ENCODE measurements around the gene POLG2. TPM values are rescaled to one million over a fixed set of nuclear protein-coding genes. Genes with fewer than 3 reads are reported as not detected.

Gene POLG2
- total and polyA plus RNA-seq, 2 of the 8 experiments (the other 6 are each of a cell fraction or from before 2014, with no cell fraction given), result 9.7 to 34.3 TPM

- H3K79me1 ChIP-seq (ENCODE audit: low read depth, low read length), result no peaks in the 10 kb centered on the region; the same call in 1 of the 2 replicates
- H3K23me2 ChIP-seq (ENCODE audit: low read depth, low read length), result peaks cover 4% of the 10 kb centered on the region; the same call in 1 of the 2 replicates
- H2AK5ac ChIP-seq (ENCODE audit: low read depth, low read length), result peak overlapping the region; percentile 44; the same call in 1 of the 2 replicates
- H2AFZ ChIP-seq (ENCODE audit: low read length), result no peak overlapping the region
- H3K4me1 ChIP-seq (replicated peaks in 1 of 4; ENCODE audit: control insufficient read depth in 3 of 4, insufficient read depth in 4 of 4, low read length in 3 of 4), result peaks cover 0 to 10% (median 4%) of the 10 kb centered on the region in 4 experiments; a peak in 5 of 7 replicates
- H3K9ac ChIP-seq (replicated peaks in 1 of 4; ENCODE audit: extremely low read depth in 1 of 4, low read depth in 3 of 4, low read length in 3 of 4), result peak overlapping the region; percentile 90 to 100 (median 96)
- peaks cover 44 to 67% (median 51%) of the 10 kb centered on the region in 4 experiments for H3K36me3 ChIP-seq (ENCODE audit: control insufficient read depth in 2 of 4, insufficient read depth in 4 of 4, low read length in 3 of 4)
- H3K27me3 ChIP-seq (replicated peaks in 1 of 4; ENCODE audit: control insufficient read depth in 3 of 4, extremely low read depth in 1 of 4, insufficient read depth in 3 of 4, low read length in 3 of 4), result no peaks in the 10 kb centered on the region
- peak overlapping the region; percentile 75 to 85 for H3K4me2 ChIP-seq (ENCODE audit: insufficient read depth in 1 of 2, low read depth in 2 of 2, low read length in 2 of 2)
- no peak for FAIRE-seq
- H3K4me3 ChIP-seq (ENCODE audit: extremely low read depth in 1 of 4, insufficient read depth in 2 of 4, low read depth in 3 of 4, low read length in 4 of 4), result peak overlapping the region; percentile 95 to 99 (median 98)
- peaks cover 13 to 29% of the 10 kb centered on the region in 2 experiments for H4K20me1 ChIP-seq (replicated peaks in 1 of 2; ENCODE audit: control insufficient read depth in 1 of 2, insufficient read depth in 2 of 2, low read length in 2 of 2)
- DNase-seq (ENCODE audit: low read depth in 1 of 2, low spot score in 2 of 2), result no peak
- H3K56ac ChIP-seq (replicated peaks; ENCODE audit: insufficient read length, low read depth, low read length), result peak overlapping the region; percentile 88
- peak overlapping the region; percentile 2 for H3K4ac ChIP-seq (replicated peaks; ENCODE audit: insufficient read length, low read depth, low read length)
- H3K79me2 ChIP-seq (ENCODE audit: control insufficient read depth in 1 of 2, insufficient read depth in 2 of 2, low read length in 2 of 2), result peaks cover 34 to 90% of the 10 kb centered on the region in 2 experiments
- no peak overlapping the region for H4K91ac ChIP-seq (replicated peaks; ENCODE audit: insufficient read length, low read length)
- no peak for TF ChIP-seq SIX5 (IDR thresholded peaks at IDR 0.05; ENCODE audit: low read depth, low read length)
- TF ChIP-seq ASH2L (IDR thresholded peaks at IDR 0.05; ENCODE audit: low read length), result peak; percentile 13
- peak; percentile 1; the same call in 1 of the 2 replicates for TF ChIP-seq SP4 (IDR thresholded peaks at IDR 0.05; ENCODE audit: low read length)
- no peak for TF ChIP-seq JUND (IDR thresholded peaks at IDR 0.05; ENCODE audit: low read length)
- no peak overlapping the region for H3K23ac ChIP-seq (ENCODE audit: insufficient read length)
- POLR2A ChIA-PET (ENCODE audit: partially characterized antibody), result interaction anchor here (0.6 to 7.2 kb wide), 69 partner anchors 9 to 731 kb away, joined by 3 to 320 read pairs (median 5); partner anchors contain the start of genes CCDC47, DDX42, GH1 and MILR1
- H2BK120ac ChIP-seq (replicated peaks; ENCODE audit: low read depth, low read length), result no peak overlapping the region
- H2BK12ac ChIP-seq (ENCODE audit: low read depth, low read length), result no peak overlapping the region
- H3K14ac ChIP-seq (ENCODE audit: insufficient read length), result no peak overlapping the region
- H3K18ac ChIP-seq (ENCODE audit: extremely low read depth, low read length), result no peak overlapping the region
- CTCF ChIA-PET (ENCODE audit: partially characterized antibody), result interaction anchor here (0.8 to 3.4 kb wide), 4 partner anchors 13 to 85 kb away, joined by 3 to 13 read pairs (median 4); no protein-coding TSS in a partner anchor
- no peak overlapping the region; the same call in 1 of the 2 replicates for H2BK5ac ChIP-seq (ENCODE audit: low read depth, low read length)
- H2BK20ac ChIP-seq (ENCODE audit: low read length), result no peak overlapping the region
- peak overlapping the region; percentile 99 for H3K27ac ChIP-seq (ENCODE audit: low read depth, low read length)
- WGBS, 2 experiments (ENCODE audit: extremely low coverage in 1 of 2, insufficient coverage in 1 of 2, insufficient read length in 1 of 2, insufficient replicate concordance in 2 of 2, low coverage in 1 of 2, low lambda C conversion rate in 2 of 2, missing lambda C conversion rate in 1 of 2), result 11% methylated on average over 13 of the region's 13 CpGs; no CpG with 5 or more reads in 1 of the 2 experiments
- H4K8ac ChIP-seq (ENCODE audit: extremely low read depth, insufficient read depth, low read length), result no peak overlapping the region; the same call in 1 of the 2 replicates
- H4K5ac ChIP-seq (ENCODE audit: insufficient read length, low read depth, low read length), result no peak overlapping the region
- no peaks in the 10 kb centered on the region for H3K9me3 ChIP-seq (ENCODE audit: insufficient read depth in 2 of 2, low read depth in 1 of 2, low read length in 1 of 2)
- no peak overlapping the region for H2BK15ac ChIP-seq (ENCODE audit: low read length)
These were observed 8.0 kb upstream of the POLG2 start for GRCh38 chr17:64504769-64505339.
